Measurements from ENCODE around the gene ZCCHC17. TPM values are rescaled to one million over a fixed set of nuclear protein-coding genes. Genes with fewer than 3 reads are reported as not detected.

ZCCHC17 gene
- total RNA-seq, 1 experiment from 2014 or later, result 29.3 TPM

- CTCF ChIA-PET, result interaction anchor here (0.6 to 1.0 kb wide), 2 partner anchors 8 to 82 kb away, joined by 3 to 5 read pairs; no protein-coding TSS in a partner anchor
- Mint-ChIP-seq H3K4me1 (ENCODE audit: insufficient read depth, unreplicated experiment) (no peaks in the 10 kb centered on the region), H3K36me3 (ENCODE audit: insufficient read depth, unreplicated experiment) (peaks cover 53% of the 10 kb centered on the region), H3K9me3 (ENCODE audit: unreplicated experiment) (no peaks in the 10 kb centered on the region), H3K27me3 (ENCODE audit: insufficient read depth, unreplicated experiment) (no peaks in the 10 kb centered on the region), H3K4me3 (ENCODE audit: unreplicated experiment) (no peak overlapping the region), H3K27ac (ENCODE audit: low read depth, unreplicated experiment) (no peak overlapping the region)
- no peak for TF ChIP-seq CTCF (IDR thresholded peaks at IDR 0.05; ENCODE audit: unreplicated experiment)
- no peak for DNase-seq (ENCODE audit: unreplicated experiment)
- no TSS peak for BruUV-seq (replicated peaks)
- intact Hi-C loops (cut with micrococcal nuclease), result no loop called here
- POLR2A ChIA-PET, result no interaction called here
These were observed 48.8 kb downstream of the ZCCHC17 start for GRCh38 chr1:31345635-31346034.

- Mint-ChIP-seq H3K4me1 (ENCODE audit: insufficient read depth, unreplicated experiment) (no peaks in the 10 kb centered on the region), H3K27me3 (ENCODE audit: insufficient read depth, unreplicated experiment) (no peaks in the 10 kb centered on the region), H3K27ac (ENCODE audit: low read depth, unreplicated experiment) (no peak overlapping the region), H3K36me3 (ENCODE audit: insufficient read depth, unreplicated experiment) (peaks cover 61% of the 10 kb centered on the region), H3K9me3 (ENCODE audit: unreplicated experiment) (no peaks in the 10 kb centered on the region), H3K4me3 (ENCODE audit: unreplicated experiment) (no peak overlapping the region)
- DNase-seq (ENCODE audit: unreplicated experiment), result no peak
- no TSS peak for BruUV-seq (replicated peaks)
- intact Hi-C loops (cut with micrococcal nuclease), result no loop called here
- ChIA-PET CTCF (interaction anchor here (0.7 to 2.1 kb wide), 4 partner anchors 11 to 967 kb away, joined by 3 to 12 read pairs (median 4); no protein-coding TSS in a partner anchor), POLR2A (interaction anchor here (1.0 kb wide), 1 partner anchor 12 kb away, joined by 4 read pairs; no protein-coding TSS in a partner anchor)
- TF ChIP-seq CTCF (IDR thresholded peaks at IDR 0.05; ENCODE audit: unreplicated experiment), result no peak
These were observed 50.0 kb downstream of the ZCCHC17 start for GRCh38 chr1:31346785-31347184.

- POLR2A ChIA-PET, result no interaction called here
- Mint-ChIP-seq H3K27me3 (ENCODE audit: insufficient read depth, unreplicated experiment) (no peaks in the 10 kb centered on the region), H3K4me1 (ENCODE audit: insufficient read depth, unreplicated experiment) (no peaks in the 10 kb centered on the region), H3K9me3 (ENCODE audit: unreplicated experiment) (no peaks in the 10 kb centered on the region), H3K4me3 (ENCODE audit: unreplicated experiment) (no peak overlapping the region), H3K27ac (ENCODE audit: low read depth, unreplicated experiment) (no peak overlapping the region), H3K36me3 (ENCODE audit: insufficient read depth, unreplicated experiment) (peaks cover 69% of the 10 kb centered on the region)
- no peak for TF ChIP-seq CTCF (IDR thresholded peaks at IDR 0.05; ENCODE audit: unreplicated experiment)
- CTCF ChIA-PET, result interaction anchor here (0.7 to 2.1 kb wide), 4 partner anchors 10 to 201 kb away, joined by 3 to 12 read pairs (median 5); no protein-coding TSS in a partner anchor
- DNase-seq (ENCODE audit: unreplicated experiment), result no peak
- BruUV-seq (replicated peaks), result no TSS peak
- intact Hi-C loops (cut with micrococcal nuclease), result no loop called here
These were observed 51.6 kb downstream of the ZCCHC17 start for GRCh38 chr1:31348449-31348848.

GRCh38 chr1:31354283-31354682 lies 57.5 kb downstream of the ZCCHC17 start:
- BruUV-seq (replicated peaks), result no TSS peak
- H3K27ac Mint-ChIP-seq (ENCODE audit: low read depth, unreplicated experiment), result no peak overlapping the region
- TF ChIP-seq CTCF (IDR thresholded peaks at IDR 0.05; ENCODE audit: unreplicated experiment), result no peak

More at GRCh38 chr1:31354283-31354682, 57.5 kb downstream of the ZCCHC17 start:
- intact Hi-C loops (cut with micrococcal nuclease), result no loop called here
- Mint-ChIP-seq H3K36me3 (ENCODE audit: insufficient read depth, unreplicated experiment) (peaks cover 38% of the 10 kb centered on the region), H3K27me3 (ENCODE audit: insufficient read depth, unreplicated experiment) (no peaks in the 10 kb centered on the region), H3K4me1 (ENCODE audit: insufficient read depth, unreplicated experiment) (no peaks in the 10 kb centered on the region), H3K4me3 (ENCODE audit: unreplicated experiment) (no peak overlapping the region), H3K9me3 (ENCODE audit: unreplicated experiment) (no peaks in the 10 kb centered on the region)
- no peak for DNase-seq (ENCODE audit: unreplicated experiment)
- ChIA-PET POLR2A (no interaction called here), CTCF (no interaction called here)
